Parathyroid adenoma (tissue), 2 donors: ENCODE data around the gene QDPR.
"Not testable (repeated sequence)": the region's sequence is repeated elsewhere in the genome, so short reads cannot be mapped to it uniquely, and the experiment has no call there.

Experiments
- H2AFZ ChIP-seq: fragments of 300-600 bp; sonication (generic); one replicate; pipeline ENCODE4 v1.7.0; 2017; ENCODE audit warnings: antibody characterized with exemption, mild to moderate bottlenecking
- H3K27ac ChIP-seq: fragments of 300-600 bp; sonication (generic); one replicate; pipeline ENCODE4 v1.7.0; 2017
- H3K27me3 ChIP-seq: fragments of 300-600 bp; sonication (generic); one replicate; pipeline ENCODE4 v1.7.0; 2017; ENCODE audit warnings: low read length; ENCODE audit not compliant: control insufficient read depth, insufficient read depth
- H3K36me3 ChIP-seq: fragments of 300-600 bp; sonication (generic); one replicate; pipeline ENCODE4 v1.7.0; 2017; ENCODE audit warnings: low read length; ENCODE audit not compliant: control insufficient read depth, insufficient read depth
- H3K4me1 ChIP-seq: fragments of 300-600 bp; sonication (generic); one replicate; pipeline ENCODE4 v1.7.0; 2017; ENCODE audit warnings: control low read depth
- H3K4me2 ChIP-seq: fragments of 300-600 bp; sonication (generic); one replicate; pipeline ENCODE4 v1.7.0; 2017; ENCODE audit warnings: low read length
- H3K4me3 ChIP-seq: fragments of 300-600 bp; sonication (generic); one replicate; pipeline ENCODE4 v1.7.0; 2017; ENCODE audit warnings: low read depth, low read length
- H3K79me2 ChIP-seq: fragments of 300-600 bp; sonication (generic); one replicate; pipeline ENCODE4 v1.7.0; 2017; ENCODE audit warnings: control low read depth
- H3K9ac ChIP-seq: fragments of 300-600 bp; sonication (generic); one replicate; pipeline ENCODE4 v1.7.0; 2017; ENCODE audit warnings: mild to moderate bottlenecking
- H3K9me3 ChIP-seq: fragments of 300-600 bp; sonication (generic); one replicate; pipeline ENCODE4 v1.7.0; 2017; ENCODE audit warnings: low read length; ENCODE audit not compliant: control insufficient read depth
- TF ChIP-seq, protein P1 (sequence below): fragments of 300-600 bp; sonication (generic); IDR thresholded peaks from one replicate; pipeline ENCODE4 v1.7.0; 2017; ENCODE audit warnings: antibody characterized with exemption, mild to moderate bottlenecking
- donor health status: primary hyperparathyroidism.

QDPR gene

DNA sequence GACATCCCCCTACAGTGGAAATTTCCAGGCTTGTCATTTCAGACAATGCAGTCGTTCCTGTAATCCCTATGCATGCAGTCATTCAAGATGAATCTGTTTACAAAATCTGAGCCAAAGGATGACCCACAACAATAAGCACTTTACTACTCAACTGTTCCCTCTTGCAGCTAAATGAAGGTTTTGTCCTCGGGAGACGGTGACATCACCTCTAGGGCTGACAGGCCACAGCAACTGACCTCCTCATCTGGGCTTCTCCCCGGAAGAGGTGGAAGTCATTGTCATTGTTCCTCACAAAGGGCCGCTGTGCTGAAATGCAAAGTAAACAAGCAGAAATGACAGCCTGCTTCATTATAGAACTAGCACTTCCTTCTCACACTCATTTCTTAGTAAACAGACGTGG lies 32.3 kb upstream of the QDPR start:
- Histone ChIP-seq H3K4me3 (no peak overlapping the region), H3K4me2 (no peak overlapping the region), H3K36me3 (no peaks in the 10 kb centered on the region), H3K27me3 (no peaks in the 10 kb centered on the region), H3K27ac (no peak overlapping the region), H3K79me2 (no peaks in the 10 kb centered on the region), H2AFZ (no peak overlapping the region), H3K9ac (no peak overlapping the region), H3K9me3 (no peaks in the 10 kb centered on the region), H3K4me1 (no peaks in the 10 kb centered on the region)
- TF ChIP-seq, protein P1, sequence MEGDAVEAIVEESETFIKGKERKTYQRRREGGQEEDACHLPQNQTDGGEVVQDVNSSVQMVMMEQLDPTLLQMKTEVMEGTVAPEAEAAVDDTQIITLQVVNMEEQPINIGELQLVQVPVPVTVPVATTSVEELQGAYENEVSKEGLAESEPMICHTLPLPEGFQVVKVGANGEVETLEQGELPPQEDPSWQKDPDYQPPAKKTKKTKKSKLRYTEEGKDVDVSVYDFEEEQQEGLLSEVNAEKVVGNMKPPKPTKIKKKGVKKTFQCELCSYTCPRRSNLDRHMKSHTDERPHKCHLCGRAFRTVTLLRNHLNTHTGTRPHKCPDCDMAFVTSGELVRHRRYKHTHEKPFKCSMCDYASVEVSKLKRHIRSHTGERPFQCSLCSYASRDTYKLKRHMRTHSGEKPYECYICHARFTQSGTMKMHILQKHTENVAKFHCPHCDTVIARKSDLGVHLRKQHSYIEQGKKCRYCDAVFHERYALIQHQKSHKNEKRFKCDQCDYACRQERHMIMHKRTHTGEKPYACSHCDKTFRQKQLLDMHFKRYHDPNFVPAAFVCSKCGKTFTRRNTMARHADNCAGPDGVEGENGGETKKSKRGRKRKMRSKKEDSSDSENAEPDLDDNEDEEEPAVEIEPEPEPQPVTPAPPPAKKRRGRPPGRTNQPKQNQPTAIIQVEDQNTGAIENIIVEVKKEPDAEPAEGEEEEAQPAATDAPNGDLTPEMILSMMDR: no peak

DNA sequence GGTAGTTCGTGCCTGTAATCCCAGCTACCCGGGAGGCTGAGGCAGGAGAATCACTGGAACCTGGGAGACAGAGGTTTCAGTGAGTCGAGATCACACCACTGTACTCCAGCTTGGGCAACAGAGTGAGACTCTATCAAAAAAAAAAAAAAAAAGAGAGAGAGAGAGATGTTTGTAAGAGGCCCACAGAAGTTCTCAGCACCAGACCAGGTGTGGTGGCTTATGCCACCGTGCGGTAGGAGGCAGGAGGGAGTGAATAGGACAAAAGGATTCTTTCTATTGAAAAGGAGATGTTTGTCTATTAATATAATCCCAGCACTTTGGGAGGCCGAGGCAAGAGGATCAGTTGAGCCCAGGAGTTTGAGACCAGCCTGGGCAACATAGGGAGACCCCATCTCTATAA lies 25.2 kb upstream of the QDPR start:
- not testable (repeated sequence) for H3K4me3 ChIP-seq, H3K4me1 ChIP-seq, H3K9ac ChIP-seq, H3K9me3 ChIP-seq, H3K27ac ChIP-seq, H2AFZ ChIP-seq, H3K4me2 ChIP-seq, H3K27me3 ChIP-seq, H3K79me2 ChIP-seq, H3K36me3 ChIP-seq

DNA sequence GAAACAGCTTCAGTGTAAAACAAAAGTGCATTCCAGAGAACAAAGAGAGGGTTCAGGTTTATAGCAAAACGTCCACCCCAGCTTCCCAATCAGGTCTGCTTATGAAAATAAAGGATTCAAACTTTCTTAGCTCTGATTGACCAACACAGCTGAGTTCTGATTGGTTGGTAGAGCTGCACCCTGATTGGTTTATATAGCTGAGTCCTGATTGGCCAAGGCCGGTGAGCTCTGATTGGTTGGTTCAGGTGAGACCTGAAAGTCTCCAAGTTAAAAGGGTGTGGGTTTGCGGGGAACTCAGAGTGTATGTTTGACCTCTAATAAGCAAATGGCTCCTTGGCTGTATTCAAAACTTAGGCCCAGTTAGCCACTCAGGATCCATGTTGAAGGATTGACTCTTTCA lies 24.0 kb upstream of the QDPR start:
- Histone ChIP-seq H3K27ac (no peak overlapping the region), H3K4me2 (no peak overlapping the region), H3K4me1 (no peaks in the 10 kb centered on the region)

DNA sequence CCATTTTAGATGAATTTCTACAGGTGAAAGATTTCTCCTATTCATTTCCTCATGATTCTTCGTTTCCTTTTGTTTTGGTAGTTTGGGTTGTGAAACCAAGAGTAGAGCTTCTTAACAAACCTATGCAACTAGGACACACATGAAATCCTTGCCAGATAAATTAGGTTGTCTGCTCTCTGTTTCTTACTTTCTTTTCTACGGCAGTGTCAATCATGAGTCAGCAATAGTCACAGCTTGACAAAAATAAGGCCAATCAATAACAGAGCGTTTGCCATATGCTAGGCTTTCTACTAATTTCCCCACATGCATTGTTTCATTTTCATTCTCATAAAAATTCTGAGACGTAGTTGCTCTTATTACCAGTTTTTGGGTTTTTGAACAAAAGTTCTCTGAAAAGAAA lies 23.4 kb upstream of the QDPR start:
- Histone ChIP-seq H3K4me1 (no peaks in the 10 kb centered on the region), H3K27ac (no peak overlapping the region), H3K9ac (no peak overlapping the region), H3K9me3 (no peaks in the 10 kb centered on the region), H3K4me3 (no peak overlapping the region), H2AFZ (no peak overlapping the region), H3K27me3 (no peaks in the 10 kb centered on the region), H3K36me3 (no peaks in the 10 kb centered on the region), H3K79me2 (no peaks in the 10 kb centered on the region), H3K4me2 (no peak overlapping the region)
- TF ChIP-seq, protein P1: no peak

More for the DNA sequence above, 24.0 kb upstream of the QDPR start:
- TF ChIP-seq, protein P1: no peak
- H3K27me3 ChIP-seq: no peaks in the 10 kb centered on the region
- H3K36me3 ChIP-seq: no peaks in the 10 kb centered on the region
- no peak overlapping the region for H3K4me3 ChIP-seq
- no peak overlapping the region for H2AFZ ChIP-seq
- no peaks in the 10 kb centered on the region for H3K79me2 ChIP-seq
- no peak overlapping the region for H3K9ac ChIP-seq
- H3K9me3 ChIP-seq: no peaks in the 10 kb centered on the region

DNA sequence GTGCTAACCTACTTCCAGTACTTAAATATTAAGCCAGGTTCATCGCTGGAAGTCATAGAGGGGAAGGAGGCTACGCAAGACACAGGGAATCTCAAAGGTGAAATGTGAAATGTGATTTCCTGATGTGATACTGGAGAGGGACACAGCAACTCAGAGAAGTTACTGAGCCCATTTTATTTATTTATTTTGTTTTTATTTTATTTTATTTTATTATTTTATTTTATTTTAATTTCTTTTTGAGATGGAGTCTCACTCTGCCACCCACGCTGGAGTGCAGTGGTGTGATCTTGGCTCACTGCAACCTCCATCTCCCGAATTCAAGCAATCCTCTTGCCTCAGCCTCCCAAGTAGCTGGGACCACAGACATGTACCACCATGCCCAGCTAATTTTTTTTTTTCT lies 22.8 kb upstream of the QDPR start:
- H3K79me2 ChIP-seq: no peaks in the 10 kb centered on the region

More for the DNA sequence above, 22.8 kb upstream of the QDPR start:
- no peaks in the 10 kb centered on the region for H3K27me3 ChIP-seq
- no peak overlapping the region for H2AFZ ChIP-seq
- no peak overlapping the region for H3K4me2 ChIP-seq
- H3K36me3 ChIP-seq: no peaks in the 10 kb centered on the region
- H3K9ac ChIP-seq: no peak overlapping the region
- TF ChIP-seq, protein P1: no peak
- H3K9me3 ChIP-seq: no peaks in the 10 kb centered on the region
- H3K4me3 ChIP-seq: no peak overlapping the region
- H3K27ac ChIP-seq: no peak overlapping the region
- H3K4me1 ChIP-seq: no peaks in the 10 kb centered on the region
